K562 (cell line): ENCODE data around the gene ARHGAP11B.

Source experiments
- ATAC-seq: fragments of 200-7000 bp; cut with Tn5 transposase; 3 replicates; pipeline ENCODE4 v1.9.1; 2020; ENCODE audit warnings: moderate library complexity
- BruUV-seq: library from RNA; stranded (reverse); fragments of 400-500 nt; replicated peaks from 2 replicates; lab custom pipeline; 2021; lab: Mats Ljungman, UMichigan
- CTCF ChIA-PET: fragments of 300-600 bp; formaldehyde crosslinking; extraction: SDS; loops from one replicate; lab custom pipeline; 2021; ENCODE audit warnings: low intra/inter-chr PET ratio; lab: Yijun Ruan, JAX
- POLR2A ChIA-PET: fragments of 300-600, 350-650 bp; sonication (Branson Sonifier 250); formaldehyde crosslinking; extraction: SDS; loops from one replicate; lab custom pipeline; 2021; ENCODE audit warnings: antibody characterized with exemption, inconsistent platforms; lab: Yijun Ruan, JAX
- DNase-seq, 4 experiments: peaks; one replicate each; pipeline versions ENCODE4 v3.0.0 to v3.0.0-alpha.2; 2011 to 2018; ENCODE audit warnings: low spot score in 3 of 4, mixed read lengths in 3 of 4; ENCODE audit errors: extremely low read depth in 1 of 4
- FAIRE-seq: peaks from 2 replicates; lab custom pipeline; 2011; peaks lifted over from hg19 to GRCh38; lab: Jason Lieb, UNC
- H2AFZ ChIP-seq: 2 replicates; pipeline ENCODE4 v1.6.0; 2011; ENCODE audit warnings: low read depth, low read length, control low read depth, inconsistent platforms
- H3K27ac ChIP-seq: fragments of 200-600 bp; 3 replicates; pipeline ENCODE4 v1.8.0; 2011; ENCODE audit warnings: low read depth, mild to moderate bottlenecking, control low read depth, inconsistent platforms, low read length, moderate library complexity, mixed read lengths; ENCODE audit errors: extremely low read depth
- H3K27me3 ChIP-seq, 2 experiments: fragments of 300-600 bp in 1 of 2; 2 replicates in 1 of 2; 3 replicates in 1 of 2; pipeline versions ENCODE4 v1.6.0 to v1.8.0; 2011; ENCODE audit warnings: inconsistent platforms in 2 of 2, low read length in 2 of 2, mild to moderate bottlenecking in 1 of 2, mixed read lengths in 1 of 2, moderate library complexity in 1 of 2; ENCODE audit not compliant: control insufficient read depth in 2 of 2, insufficient read depth in 2 of 2
- H3K36me3 ChIP-seq: fragments of 300-600 bp; 3 replicates; pipeline ENCODE4 v1.8.0; 2011; ENCODE audit warnings: mild to moderate bottlenecking, low read length, inconsistent platforms; ENCODE audit not compliant: control insufficient read depth, insufficient read depth
- H3K4me1 ChIP-seq, 2 experiments: fragments of 200-600 bp in 1 of 2; replicated peaks in 1 of 2; 2 replicates in 1 of 2; 3 replicates in 1 of 2; pipeline versions ENCODE4 v1.5.1 to v1.8.0; 2011; ENCODE audit warnings: inconsistent platforms in 2 of 2, low read length in 2 of 2, mild to moderate bottlenecking in 1 of 2, mixed read lengths in 1 of 2, moderate library complexity in 1 of 2; ENCODE audit not compliant: control insufficient read depth in 2 of 2, insufficient read depth in 2 of 2
- H3K4me2 ChIP-seq: 2 replicates; pipeline ENCODE4 v1.6.1; 2011; ENCODE audit warnings: low read length, control low read depth, inconsistent platforms, mixed read lengths; ENCODE audit not compliant: insufficient read depth
- H3K4me3 ChIP-seq: fragments of 200-600 bp; sonication (generic), shearing (Covaris generic); 2 replicates; pipeline ENCODE4 v1.5.1; 2016; ENCODE audit warnings: control low read depth, inconsistent platforms
- H3K79me2 ChIP-seq: fragments of 200-600 bp; 3 replicates; pipeline ENCODE4 v1.8.0; 2011; ENCODE audit warnings: low read length, inconsistent platforms; ENCODE audit not compliant: control insufficient read depth, insufficient read depth
- H3K9ac ChIP-seq, 2 experiments: 2 replicates each; pipeline versions ENCODE4 v1.6.0 to v1.6.1; 2011; ENCODE audit warnings: low read depth in 2 of 2, low read length in 2 of 2, control low read depth in 1 of 2, inconsistent platforms in 1 of 2, mild to moderate bottlenecking in 1 of 2, mixed read lengths in 1 of 2; ENCODE audit not compliant: insufficient read depth in 1 of 2
- H3K9me1 ChIP-seq: one replicate; pipeline ENCODE4 v1.6.0; 2011; ENCODE audit warnings: inconsistent platforms, mild to moderate bottlenecking, low read length, moderate library complexity; ENCODE audit not compliant: control insufficient read depth, insufficient read depth
- H3K9me3 ChIP-seq: replicated peaks from 2 replicates; pipeline ENCODE4 v1.5.1; 2011; ENCODE audit warnings: low read depth, low read length, inconsistent platforms; ENCODE audit not compliant: control insufficient read depth, insufficient read depth
- H4K20me1 ChIP-seq: replicated peaks from 2 replicates; pipeline ENCODE4 v1.6.1; 2011; ENCODE audit warnings: low read length, inconsistent platforms, mixed read lengths; ENCODE audit not compliant: control insufficient read depth, insufficient read depth
- ARID4B ChIP-seq: sonication (generic); formaldehyde crosslinking; IDR thresholded peaks from 2 replicates; pipeline ENCODE4 v1.8.0; 2022; ENCODE audit warnings: mild to moderate bottlenecking, missing genetic modification reagents
- CEBPB ChIP-seq: fragments of 450-650 bp; IDR thresholded peaks from 2 replicates; pipeline ENCODE4 v1.6.1; 2016; ENCODE audit warnings: missing genetic modification characterization, missing compliant biosample characterization
- CEBPG ChIP-seq, 3 experiments: fragments of 200-800 bp in 1 of 3; sonication (Bioruptor generic) in 1 of 3; sonication (generic) in 1 of 3; formaldehyde crosslinking in 1 of 3; IDR thresholded peaks in 2 of 3; conservative IDR thresholded peaks in 1 of 3; 2 replicates each; pipeline versions ENCODE4 v1.6.1 to v1.8.0; 2016 to 2022; ENCODE audit warnings: missing compliant biosample characterization in 2 of 3, missing genetic modification characterization in 2 of 3, mild to moderate bottlenecking in 1 of 3, missing genetic modification reagents in 1 of 3
- MNT ChIP-seq, 2 experiments: fragments of 450-650 bp; conservative IDR thresholded peaks; 2 replicates each; pipeline ENCODE4 v1.6.1; 2017; ENCODE audit warnings: mild to moderate bottlenecking in 2 of 2, moderate library complexity in 2 of 2
- ZBED1 ChIP-seq: IDR thresholded peaks from 2 replicates; pipeline ENCODE4 v1.6.1; 2014
- WGBS: fragments of 100-300 bp; shearing (Covaris generic); methylation state at CpG from one replicate; pipeline ENCODE4 v1.1.6; 2016; ENCODE audit warnings: low coverage, mixed read lengths; ENCODE audit not compliant: insufficient coverage; ENCODE audit errors: missing lambda C conversion rate; 5-methylcytosine and 5-hydroxymethylcytosine counted together
- in situ Hi-C: fragments of 300-500 bp; cut with MboI; formaldehyde crosslinking; loops from 4 replicates; pipeline ENCODE4 v1.15.0; 2018; ENCODE audit warnings: inconsistent platforms, mixed read lengths
- intact Hi-C: fragments of 100-400 bp; cut with micrococcal nuclease; formaldehyde crosslinking; loops from 2 replicates; pipeline ENCODE4 v1.14.2; 2022

Gene ARHGAP11B

GRCh38 chr15:30671309-30671708, 45.4 kb downstream of the ARHGAP11B start:
- FAIRE-seq = no peak
- Histone ChIP-seq H3K4me2 (no peak overlapping the region), H3K9me1 (no peaks in the 10 kb centered on the region), H3K27me3 (no peaks in the 10 kb centered on the region), H3K9ac (no peak overlapping the region), H3K9me3 (no peaks in the 10 kb centered on the region), H3K79me2 (peaks cover 14% of the 10 kb centered on the region; the same call in 2 of the 3 replicates), H3K27ac (no peak overlapping the region), H2AFZ (no peak overlapping the region), H4K20me1 (no peaks in the 10 kb centered on the region), H3K4me1 (no peaks in the 10 kb centered on the region; a peak in 1 of 5 replicates), H3K4me3 (no peak overlapping the region), H3K36me3 (peaks cover 85% of the 10 kb centered on the region)
- no peak for ATAC-seq
- intact Hi-C loops (no loop called here), in situ Hi-C loops (no loop called here)
- no peak for TF ChIP-seq MNT (conservative IDR thresholded peaks at IDR 0.05)
- WGBS = 92% methylated on average over 1 of the region's 1 CpG
- BruUV-seq = no TSS peak
- DNase-seq = no peak
- POLR2A ChIA-PET = no interaction called here
- CTCF ChIA-PET = no interaction called here

- TF ChIP-seq CEBPG (CRISPR knock-in tag; IDR thresholded peaks at IDR 0.05) (no peak), CEBPG (tag; conservative IDR thresholded peaks at IDR 0.05 in 1 of 2, IDR thresholded peaks at IDR 0.05 in 1 of 2) (peak; percentile 36 to 69; a peak in 2 of 4 replicates), ZBED1 (no peak), ARID4B (CRISPR knock-in tag) (no peak), CEBPB (tag) (peak; percentile 55)
- Histone ChIP-seq H3K9me3 (no peaks in the 10 kb centered on the region), H3K4me2 (no peak overlapping the region), H3K9me1 (no peaks in the 10 kb centered on the region), H3K4me1 (no peaks in the 10 kb centered on the region), H3K4me3 (no peak overlapping the region), H3K9ac (no peak overlapping the region), H3K27me3 (no peaks in the 10 kb centered on the region), H3K27ac (no peak overlapping the region), H3K79me2 (no peaks in the 10 kb centered on the region), H3K36me3 (peaks cover 61% of the 10 kb centered on the region), H4K20me1 (no peaks in the 10 kb centered on the region), H2AFZ (no peak overlapping the region)
- CTCF ChIA-PET = no interaction called here
- in situ Hi-C loops (no loop called here), intact Hi-C loops (no loop called here)
- POLR2A ChIA-PET = no interaction called here
- no peak for DNase-seq
- no peak for FAIRE-seq
- no TSS peak for BruUV-seq
- no peak for ATAC-seq
Measured at GRCh38 chr15:30675126-30675525, 49.2 kb downstream of the ARHGAP11B start.
